ENCODE measurements around the gene AGAP3. TPM values are rescaled to one million over a fixed set of nuclear protein-coding genes. Genes with fewer than 3 reads are reported as not detected.

Gene AGAP3
- polyA plus RNA-seq, 1 donor (not counting 4 experiments of a cell fraction or from before 2014, with no cell fraction given): 64.3 TPM

DNA sequence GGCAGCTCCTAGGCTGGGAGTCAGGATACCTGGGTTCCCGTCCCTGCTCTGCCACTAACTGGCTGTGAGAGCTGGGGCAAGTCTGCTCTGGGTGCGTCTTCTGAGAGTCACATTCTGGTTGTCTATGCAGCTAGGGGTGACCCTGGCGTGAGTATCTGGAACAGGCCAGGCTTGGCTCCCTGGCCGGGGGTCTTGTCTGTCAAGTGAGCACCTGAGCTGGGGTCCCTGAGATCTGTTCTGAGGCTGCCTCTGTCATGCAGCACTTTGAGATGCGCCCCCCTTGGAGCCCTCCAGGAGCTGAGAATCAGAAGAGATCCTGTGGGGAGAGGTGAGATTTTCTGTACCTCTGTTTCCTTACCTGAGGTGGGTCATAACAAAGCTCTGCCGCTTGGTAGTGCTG lies 7.5 kb downstream of the AGAP3 start:
- DNase-seq (ENCODE audit: low read depth, low spot score): no peak
- TF ChIP-seq, protein P1, sequence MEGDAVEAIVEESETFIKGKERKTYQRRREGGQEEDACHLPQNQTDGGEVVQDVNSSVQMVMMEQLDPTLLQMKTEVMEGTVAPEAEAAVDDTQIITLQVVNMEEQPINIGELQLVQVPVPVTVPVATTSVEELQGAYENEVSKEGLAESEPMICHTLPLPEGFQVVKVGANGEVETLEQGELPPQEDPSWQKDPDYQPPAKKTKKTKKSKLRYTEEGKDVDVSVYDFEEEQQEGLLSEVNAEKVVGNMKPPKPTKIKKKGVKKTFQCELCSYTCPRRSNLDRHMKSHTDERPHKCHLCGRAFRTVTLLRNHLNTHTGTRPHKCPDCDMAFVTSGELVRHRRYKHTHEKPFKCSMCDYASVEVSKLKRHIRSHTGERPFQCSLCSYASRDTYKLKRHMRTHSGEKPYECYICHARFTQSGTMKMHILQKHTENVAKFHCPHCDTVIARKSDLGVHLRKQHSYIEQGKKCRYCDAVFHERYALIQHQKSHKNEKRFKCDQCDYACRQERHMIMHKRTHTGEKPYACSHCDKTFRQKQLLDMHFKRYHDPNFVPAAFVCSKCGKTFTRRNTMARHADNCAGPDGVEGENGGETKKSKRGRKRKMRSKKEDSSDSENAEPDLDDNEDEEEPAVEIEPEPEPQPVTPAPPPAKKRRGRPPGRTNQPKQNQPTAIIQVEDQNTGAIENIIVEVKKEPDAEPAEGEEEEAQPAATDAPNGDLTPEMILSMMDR (optimal IDR thresholded peaks at IDR 0.05 in 1 of 3, IDR thresholded peaks at IDR 0.05 in 1 of 3, conservative IDR thresholded peaks at IDR 0.05 in 1 of 3; ENCODE audit: extremely low read depth in 1 of 3, insufficient read depth in 2 of 3, low read length in 3 of 3): no peak
- no peak for TF ChIP-seq EZH2 (IDR thresholded peaks at IDR 0.05; ENCODE audit: low read length)
- no peak for FAIRE-seq
- no peak overlapping the region for H3K9ac ChIP-seq (ENCODE audit: control insufficient read depth, extremely low read depth, insufficient read depth, low read length)
- H3K27ac ChIP-seq (ENCODE audit: control insufficient read depth, insufficient read depth, low read length): no peak overlapping the region
- H3K4me3 ChIP-seq (ENCODE audit: control insufficient read depth in 2 of 3, extremely low read depth in 1 of 3, insufficient read depth in 2 of 3, low read depth in 1 of 3, low read length in 3 of 3): no peak overlapping the region
- no peaks in the 10 kb centered on the region for H3K27me3 ChIP-seq (ENCODE audit: control insufficient read depth, extremely low read depth, insufficient read depth, low read length)
- H3K4me1 ChIP-seq (ENCODE audit: control insufficient read depth, extremely low read depth, insufficient read depth, low read length): peaks cover 10% of the 10 kb centered on the region
- H4K20me1 ChIP-seq (ENCODE audit: control insufficient read depth, extremely low read depth, insufficient read depth, low read length): peaks cover 5% of the 10 kb centered on the region
- dilution Hi-C loops (cut with MboI; ENCODE audit: extremely low pct_ligation_motif_present, low sequenced_read_pairs): no loop called here
- no peaks in the 10 kb centered on the region for H3K9me1 ChIP-seq (ENCODE audit: control insufficient read depth, extremely low read depth, insufficient read depth, low read length)
- no peak overlapping the region for H3K4me2 ChIP-seq (ENCODE audit: control insufficient read depth, extremely low read depth, insufficient read depth, low read depth, low read length)
- no peak overlapping the region for H2AFZ ChIP-seq (ENCODE audit: control insufficient read depth, low read length)
- no peaks in the 10 kb centered on the region for H3K9me3 ChIP-seq (ENCODE audit: control insufficient read depth, low read depth, low read length)
- H3K36me3 ChIP-seq (ENCODE audit: control insufficient read depth in 2 of 2, extremely low read depth in 1 of 2, insufficient read depth in 2 of 2, low read length in 2 of 2): peaks cover 5 to 9% of the 10 kb centered on the region in 2 experiments
- peaks cover 92% of the 10 kb centered on the region for H3K79me2 ChIP-seq (ENCODE audit: control insufficient read depth, insufficient read depth, low read length)

DNA sequence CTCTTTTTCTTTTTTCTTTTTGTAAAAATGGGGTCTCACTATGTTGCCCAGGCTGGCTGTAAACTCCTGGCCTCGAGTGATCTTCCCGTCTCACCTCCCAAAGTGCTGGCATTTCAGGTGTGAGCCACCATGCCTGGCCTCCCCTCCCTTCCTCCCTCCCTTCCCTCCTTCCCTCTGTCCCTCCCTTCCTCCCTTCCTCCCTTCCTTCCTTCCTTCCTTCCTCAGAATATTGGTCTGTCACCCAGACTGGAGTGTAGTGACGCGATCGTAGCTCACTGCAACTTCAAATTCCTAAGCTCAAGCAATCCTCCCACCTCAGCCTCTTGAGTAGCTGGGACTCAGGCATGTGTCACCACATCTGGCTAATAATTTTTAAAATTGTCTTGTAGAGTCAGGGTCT lies 8.4 kb downstream of the AGAP3 start:
- peaks cover 5 to 9% of the 10 kb centered on the region in 2 experiments for H3K36me3 ChIP-seq (ENCODE audit: control insufficient read depth in 2 of 2, extremely low read depth in 1 of 2, insufficient read depth in 2 of 2, low read length in 2 of 2)
- no peak for FAIRE-seq
- H3K9me1 ChIP-seq (ENCODE audit: control insufficient read depth, extremely low read depth, insufficient read depth, low read length): no peaks in the 10 kb centered on the region
- peaks cover 88% of the 10 kb centered on the region for H3K79me2 ChIP-seq (ENCODE audit: control insufficient read depth, insufficient read depth, low read length)
- no peak overlapping the region for H3K4me3 ChIP-seq (ENCODE audit: control insufficient read depth in 2 of 3, extremely low read depth in 1 of 3, insufficient read depth in 2 of 3, low read depth in 1 of 3, low read length in 3 of 3)
- H3K4me2 ChIP-seq (ENCODE audit: control insufficient read depth, extremely low read depth, insufficient read depth, low read depth, low read length): no peak overlapping the region
- H3K9me3 ChIP-seq (ENCODE audit: control insufficient read depth, low read depth, low read length): no peaks in the 10 kb centered on the region
- H3K9ac ChIP-seq (ENCODE audit: control insufficient read depth, extremely low read depth, insufficient read depth, low read length): no peak overlapping the region
- peaks cover 2% of the 10 kb centered on the region for H3K4me1 ChIP-seq (ENCODE audit: control insufficient read depth, extremely low read depth, insufficient read depth, low read length)
- no peak overlapping the region for H3K27ac ChIP-seq (ENCODE audit: control insufficient read depth, insufficient read depth, low read length)
- H3K27me3 ChIP-seq (ENCODE audit: control insufficient read depth, extremely low read depth, insufficient read depth, low read length): no peaks in the 10 kb centered on the region
- DNase-seq (ENCODE audit: low read depth, low spot score): no peak
- peaks cover 5% of the 10 kb centered on the region for H4K20me1 ChIP-seq (ENCODE audit: control insufficient read depth, extremely low read depth, insufficient read depth, low read length)
- H2AFZ ChIP-seq (ENCODE audit: control insufficient read depth, low read length): no peak overlapping the region
- dilution Hi-C loops (cut with MboI; ENCODE audit: extremely low pct_ligation_motif_present, low sequenced_read_pairs): no loop called here
- TF ChIP-seq EZH2 (IDR thresholded peaks at IDR 0.05; ENCODE audit: low read length): no peak
- TF ChIP-seq, protein P1 (optimal IDR thresholded peaks at IDR 0.05 in 1 of 3, IDR thresholded peaks at IDR 0.05 in 1 of 3, conservative IDR thresholded peaks at IDR 0.05 in 1 of 3; ENCODE audit: extremely low read depth in 1 of 3, insufficient read depth in 2 of 3, low read length in 3 of 3): no peak
